Airway epithelial cell (primary cell): Measurements from ENCODE around the gene EPN1. TPM values are rescaled to one million over a fixed set of nuclear protein-coding genes. Genes with fewer than 3 reads are reported as not detected.

Experiments
- total RNA-seq: library from RNA; depleted of rRNA; stranded (reverse); fragments of >200 nt; gene quantifications from 2 replicates; pipeline ENCODE4 v1.2.3, GENCODE V29; 2015

Gene EPN1
- 137 and 177 TPM in 2 replicates for total RNA-seq

GRCh38 chr19:55674841-55675660, at the start of gene EPN1:
Gene EPN1, plus strand, starts transcription at chr19:55675226. Its CDS starts 3,402 bp downstream, at chr19:55678628.

DNA sequence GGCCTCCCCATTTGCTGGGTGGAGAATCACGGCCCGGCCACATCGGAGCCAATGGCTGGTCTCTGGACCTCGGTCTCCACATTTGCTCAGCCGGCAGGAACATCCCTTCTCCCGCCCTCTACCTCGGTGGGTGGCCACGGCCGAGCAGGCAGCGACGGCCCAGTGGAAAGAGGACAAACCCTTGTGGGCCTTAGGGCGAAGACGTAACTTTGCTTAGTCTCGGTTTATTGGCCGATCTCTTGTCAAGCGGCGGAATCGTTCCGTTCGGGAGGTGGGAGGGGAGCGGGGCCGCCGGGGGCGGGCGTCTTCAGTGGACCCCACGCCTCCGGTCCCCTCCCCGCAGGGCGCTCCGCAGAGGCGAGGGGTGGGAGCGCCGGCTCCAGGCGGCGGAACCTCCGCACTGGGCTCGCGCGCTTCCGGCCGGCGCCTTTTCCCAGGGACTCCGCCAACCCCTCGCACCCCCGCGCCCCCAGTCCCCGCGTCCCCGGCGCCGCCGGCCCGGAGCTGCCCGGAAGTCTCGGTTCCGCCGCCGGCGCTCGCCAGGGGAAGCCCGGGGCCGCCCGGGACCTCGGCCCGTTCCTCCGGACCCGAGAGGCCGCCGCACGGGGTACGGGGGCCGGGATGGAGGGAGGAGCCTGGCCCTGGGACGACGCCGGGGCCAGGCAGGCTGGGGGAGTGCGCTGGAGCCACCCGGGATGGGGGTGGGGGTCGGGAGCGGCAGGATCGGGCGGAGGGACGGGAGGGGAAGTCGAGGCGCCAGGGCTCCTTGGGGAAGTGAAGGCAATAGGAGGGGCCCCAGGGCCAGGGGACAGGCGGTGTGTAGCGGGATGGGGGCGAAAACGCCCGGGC, 34.2 kb upstream of the EPN1 start, which contains the start of gene ZNF580:
Gene ZNF580, plus strand, starts transcription at position 426 of the 849 bp plus-strand sequence. CDS start 1,507 bp downstream, outside the sequence.

GRCh38 chr19:55643003-55643886, 31.8 kb upstream of the EPN1 start, which contains the start of gene ZNF581:
Gene ZNF581, plus strand, starts transcription at chr19:55643649. Its CDS starts 923 bp downstream, at chr19:55644572.

GRCh38 chr19:55647732-55648584, 27.1 kb upstream of the EPN1 start, which contains the start of gene CCDC106:
Gene CCDC106, plus strand, starts transcription at chr19:55648212. Its CDS starts 835 bp downstream, at chr19:55649047.

GRCh38 chr19:55654868-55655647, 20.0 kb upstream of the EPN1 start, which contains the start of gene U2AF2:
Gene U2AF2, plus strand, starts transcription at chr19:55655035. Its CDS starts 70 bp downstream, at chr19:55655105.

GRCh38 chr19:55738302-55738701, 63.3 kb downstream of the EPN1 start, which contains the start of gene NLRP9:
Gene NLRP9, minus strand, starts transcription at chr19:55738402. Its CDS starts 28 bp downstream, at chr19:55738374.

DNA sequence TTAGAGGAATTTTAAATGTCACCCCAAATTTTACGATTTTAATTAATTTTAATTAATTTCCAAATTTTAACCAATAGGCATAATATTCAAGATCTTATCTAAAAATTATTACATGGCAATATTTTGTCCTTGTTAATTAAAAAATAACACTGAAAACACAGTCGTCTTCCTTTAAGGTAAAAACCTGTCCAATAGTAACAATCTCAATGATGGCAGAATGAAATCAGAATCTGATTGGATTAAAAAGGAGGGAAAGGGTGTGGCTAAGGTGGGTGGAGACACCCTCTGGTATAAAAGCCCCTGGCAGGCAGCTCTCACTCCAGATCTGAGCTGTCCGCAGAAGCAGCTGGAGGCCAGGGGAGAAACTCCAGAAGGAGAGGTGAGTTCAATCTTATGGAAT, 83.8 kb downstream of the EPN1 start, which contains the start of gene RFPL4A:
Gene RFPL4A, plus strand, starts transcription at position 301 of the 400 bp plus-strand sequence. CDS start 2,704 bp downstream, outside the sequence.

Other genes starting within 250 kb of the EPN1 start
- not detected in 2 replicates for gene SHISA7, start 231.9 kb upstream of the EPN1 start, total RNA-seq
- gene ISOC2, start 213.6 kb upstream of the EPN1 start, total RNA-seq: 70.7 and 87.7 TPM in 2 replicates
- gene C19orf85, start 210.5 kb upstream of the EPN1 start, total RNA-seq: not detected in 2 replicates
- 3.7 and 10.4 TPM in 2 replicates for gene ZNF628, start 198.6 kb upstream of the EPN1 start, total RNA-seq
- 16.7 and 39.8 TPM in 2 replicates for gene NAT14, start 190.0 kb upstream of the EPN1 start, total RNA-seq
- gene SSC5D, start 186.8 kb upstream of the EPN1 start, total RNA-seq: 0.09 TPM in 1 of 2 replicates, not detected in the other
- not detected in 2 replicates for gene SBK2, start 138.1 kb upstream of the EPN1 start, total RNA-seq
- gene SBK3, start 129.7 kb upstream of the EPN1 start, total RNA-seq: not detected in 2 replicates
- gene ZNF579, start 94.4 kb upstream of the EPN1 start, total RNA-seq: 7.2 and 7.6 TPM in 2 replicates
- 3.1 and 3.7 TPM in 2 replicates for gene FIZ1, start 75.7 kb upstream of the EPN1 start, total RNA-seq
- gene ZNF524, start 74.9 kb upstream of the EPN1 start, total RNA-seq: 27.2 and 31.9 TPM in 2 replicates
- gene ZNF865, start 69.6 kb upstream of the EPN1 start, total RNA-seq: 4.4 and 5.8 TPM in 2 replicates
- 4.1 and 6.1 TPM in 2 replicates for gene ZNF784, start 50.7 kb upstream of the EPN1 start, total RNA-seq
- 10.5 and 29.2 TPM in 2 replicates for gene ZNF580, start 34.2 kb upstream of the EPN1 start, total RNA-seq
- 30.8 and 37.0 TPM in 2 replicates for gene ZNF581, start 31.6 kb upstream of the EPN1 start, total RNA-seq
- 14.0 and 18.0 TPM in 2 replicates for gene CCDC106, start 27.0 kb upstream of the EPN1 start, total RNA-seq
- gene U2AF2, start 20.2 kb upstream of the EPN1 start, total RNA-seq: 174 and 255 TPM in 2 replicates
- gene NLRP9, start 63.2 kb downstream of the EPN1 start, total RNA-seq: not detected in 2 replicates
- not detected in 2 replicates for gene RFPL4A, start 83.9 kb downstream of the EPN1 start, total RNA-seq
- gene RFPL4AL1, start 93.9 kb downstream of the EPN1 start, total RNA-seq: not detected in 2 replicates
- not detected in 2 replicates for gene NLRP11, start 156.8 kb downstream of the EPN1 start, total RNA-seq
- not detected in 2 replicates for gene NLRP4, start 161.3 kb downstream of the EPN1 start, total RNA-seq